HG03521 (cell line): ENCODE results near the gene DMWD.

Source experiments
- ATAC-seq: cut with Tn5 transposase; IDR thresholded peaks from one replicate; pipeline ENCODE4 v1.9.1; 2021; ENCODE audit warnings: mild to moderate bottlenecking, moderate library complexity; ENCODE audit not compliant: unreplicated experiment

Gene DMWD

DNA sequence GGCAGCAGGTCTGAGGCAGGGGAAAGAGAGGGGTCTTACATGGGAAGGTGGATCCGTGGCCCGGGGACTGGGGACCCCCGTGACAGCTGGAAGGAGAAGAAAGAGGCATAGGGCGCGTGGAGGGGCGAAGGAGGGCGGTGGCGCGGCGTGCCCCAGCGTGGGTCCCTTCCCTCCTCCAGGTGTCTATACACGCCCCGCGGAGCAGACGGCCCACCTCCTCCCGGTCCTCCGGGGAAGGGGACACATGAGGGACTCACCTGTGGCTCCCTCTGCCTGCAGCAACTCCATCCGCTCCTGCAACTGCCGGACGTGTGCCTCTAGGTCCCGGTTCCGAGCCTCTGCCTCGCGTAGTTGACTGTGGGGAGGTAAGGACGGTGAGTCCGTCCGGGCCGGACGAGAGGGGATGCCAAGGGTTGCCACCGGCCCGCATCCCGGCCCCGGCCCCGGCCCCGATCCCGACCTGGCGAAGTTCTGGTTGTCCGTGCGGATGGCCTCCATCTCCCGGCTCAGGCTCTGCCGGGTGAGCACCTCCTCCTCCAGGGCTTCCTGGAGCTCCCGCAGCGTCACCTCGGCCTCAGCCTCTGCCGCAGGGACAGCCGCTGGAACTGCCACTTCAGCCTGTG, 21.2 kb downstream of the DMWD start:
- no peak for ATAC-seq

DNA sequence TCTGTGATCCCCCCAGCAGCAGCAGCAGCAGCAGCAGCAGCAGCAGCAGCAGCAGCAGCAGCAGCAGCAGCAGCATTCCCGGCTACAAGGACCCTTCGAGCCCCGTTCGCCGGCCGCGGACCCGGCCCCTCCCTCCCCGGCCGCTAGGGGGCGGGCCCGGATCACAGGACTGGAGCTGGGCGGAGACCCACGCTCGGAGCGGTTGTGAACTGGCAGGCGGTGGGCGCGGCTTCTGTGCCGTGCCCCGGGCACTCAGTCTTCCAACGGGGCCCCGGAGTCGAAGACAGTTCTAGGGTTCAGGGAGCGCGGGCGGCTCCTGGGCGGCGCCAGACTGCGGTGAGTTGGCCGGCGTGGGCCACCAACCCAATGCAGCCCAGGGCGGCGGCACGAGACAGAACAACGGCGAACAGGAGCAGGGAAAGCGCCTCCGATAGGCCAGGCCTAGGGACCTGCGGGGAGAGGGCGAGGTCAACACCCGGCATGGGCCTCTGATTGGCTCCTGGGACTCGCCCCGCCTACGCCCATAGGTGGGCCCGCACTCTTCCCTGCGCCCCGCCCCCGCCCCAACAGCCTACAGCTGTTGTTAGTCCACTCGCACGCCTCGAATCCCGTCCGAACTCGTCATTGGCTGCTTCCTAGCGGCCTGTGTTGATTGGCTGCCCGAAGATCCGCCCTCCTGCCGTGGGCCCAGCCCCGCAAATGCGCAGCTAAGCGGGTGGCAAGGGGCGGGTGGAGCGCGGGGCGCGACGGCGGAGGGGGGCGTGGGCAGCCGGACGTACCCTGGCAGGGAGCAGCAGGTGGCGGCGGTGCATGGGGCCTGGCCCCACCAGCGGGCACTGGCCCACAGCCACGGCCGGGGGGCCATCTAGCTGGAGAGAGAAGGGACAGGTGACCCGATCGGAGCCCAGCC, 22.2 kb downstream of the DMWD start:
- ATAC-seq, result peak; percentile 42

DNA sequence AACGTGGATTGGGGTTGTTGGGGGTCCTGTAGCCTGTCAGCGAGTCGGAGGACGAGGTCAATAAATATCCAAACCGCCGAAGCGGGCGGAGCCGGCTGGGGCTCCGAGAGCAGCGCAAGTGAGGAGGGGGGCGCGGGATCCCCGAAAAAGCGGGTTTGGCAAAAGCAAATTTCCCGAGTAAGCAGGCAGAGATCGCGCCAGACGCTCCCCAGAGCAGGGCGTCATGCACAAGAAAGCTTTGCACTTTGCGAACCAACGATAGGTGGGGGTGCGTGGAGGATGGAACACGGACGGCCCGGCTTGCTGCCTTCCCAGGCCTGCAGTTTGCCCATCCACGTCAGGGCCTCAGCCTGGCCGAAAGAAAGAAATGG, 22.8 kb downstream of the DMWD start:
- no peak for ATAC-seq

DNA sequence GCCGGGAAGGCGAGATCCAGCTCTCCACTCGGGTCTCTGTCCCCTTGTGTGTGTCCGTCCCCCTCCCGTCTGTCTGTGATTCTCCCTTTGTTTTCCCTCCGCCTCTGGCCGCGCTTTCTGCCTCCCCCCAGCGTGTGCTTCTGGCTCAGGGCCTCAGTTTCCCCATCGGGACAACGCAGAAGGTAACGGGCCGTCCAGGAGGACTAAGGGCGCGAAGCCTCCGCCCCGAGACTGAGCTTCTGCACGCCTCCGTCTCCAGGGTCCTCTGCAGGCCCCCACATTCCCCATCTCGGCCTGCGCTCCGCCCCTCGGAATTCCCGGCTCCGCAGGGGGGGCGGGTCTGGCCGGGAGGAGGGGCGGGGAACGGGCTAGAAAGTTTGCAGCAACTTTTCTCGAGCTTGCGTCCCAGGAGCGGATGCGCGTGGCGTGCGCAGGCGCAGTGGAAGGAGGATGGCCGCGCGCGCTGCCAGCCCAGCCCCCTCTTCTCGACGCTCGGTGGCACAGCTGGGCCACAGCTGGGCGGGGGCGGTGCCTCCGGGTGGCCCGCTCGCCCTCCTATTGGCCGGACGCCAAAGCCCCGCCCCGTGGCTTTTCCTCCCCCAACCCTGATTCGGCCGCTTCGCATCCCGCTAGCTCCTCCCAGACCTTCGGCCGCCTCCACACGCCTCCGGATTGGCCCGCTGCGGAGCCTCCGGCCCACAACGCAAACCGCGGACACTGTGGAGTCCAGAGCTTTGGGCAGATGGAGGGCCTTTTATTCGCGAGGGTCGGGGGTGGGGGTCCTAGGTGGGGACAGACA, 23.5 kb downstream of the DMWD start, which contains the start of gene SIX5:
Gene SIX5 (minus strand): TSS at position 269 of the 799 bp plus-strand sequence. CDS start 408 bp downstream, outside the sequence.
- peak; percentile 66 for ATAC-seq

DNA sequence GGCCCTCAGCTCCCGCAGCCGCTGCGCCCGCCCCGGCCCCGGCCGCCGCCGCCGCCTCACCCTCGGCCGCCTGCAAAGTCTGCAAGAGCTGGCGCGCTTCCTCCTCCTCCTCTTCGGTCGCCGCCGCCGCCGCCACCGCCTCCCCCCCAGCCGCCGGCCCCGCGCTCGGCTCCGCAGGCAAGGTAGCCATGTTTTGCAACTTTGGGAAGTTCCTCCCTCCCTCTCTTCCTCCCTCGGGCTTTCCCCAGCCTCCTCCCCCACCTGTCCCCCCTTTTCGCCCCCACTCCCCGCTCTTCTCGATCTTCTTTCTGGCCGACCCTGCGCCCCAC, 24.0 kb downstream of the DMWD start:
- no peak for ATAC-seq

DNA sequence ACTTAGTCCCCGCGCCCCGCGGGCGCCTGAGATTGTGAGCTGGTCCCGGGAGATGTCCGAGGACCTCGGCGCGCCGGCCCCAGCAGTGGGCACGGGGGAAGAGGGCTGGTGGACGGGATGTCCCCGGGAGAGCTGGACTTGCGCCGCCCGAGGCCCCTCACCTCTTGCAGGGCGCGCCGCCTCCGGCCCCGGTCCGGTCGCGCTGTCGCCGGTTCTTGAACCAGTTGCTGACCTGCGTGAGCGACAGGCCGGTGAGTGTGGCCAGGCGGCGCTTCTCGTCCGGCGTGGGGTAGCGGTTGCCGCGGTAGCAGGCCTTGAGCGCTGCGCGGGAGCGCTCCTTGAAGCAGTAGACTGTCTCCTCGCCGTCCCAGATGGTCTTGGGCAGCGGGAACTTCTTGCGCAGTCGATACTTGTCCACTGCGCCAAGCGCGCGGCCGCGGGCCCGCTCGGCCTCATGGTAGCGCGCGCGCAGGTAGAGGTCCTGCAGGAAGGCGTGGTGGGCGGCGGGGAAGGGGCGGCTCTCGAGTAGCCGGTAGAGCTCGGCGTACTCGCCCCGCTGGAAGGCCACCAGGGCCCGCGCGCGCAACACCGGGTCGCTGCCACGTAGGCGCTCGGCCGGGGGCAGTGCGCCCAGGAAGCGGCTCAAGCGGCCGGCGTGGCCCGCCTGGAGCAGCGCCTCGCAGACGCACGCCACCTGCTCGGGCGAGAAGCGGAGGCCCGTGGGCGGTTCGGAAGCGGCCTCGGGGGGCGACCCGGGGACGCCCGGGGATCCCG, 24.6 kb downstream of the DMWD start:
- ATAC-seq, result no peak

DNA sequence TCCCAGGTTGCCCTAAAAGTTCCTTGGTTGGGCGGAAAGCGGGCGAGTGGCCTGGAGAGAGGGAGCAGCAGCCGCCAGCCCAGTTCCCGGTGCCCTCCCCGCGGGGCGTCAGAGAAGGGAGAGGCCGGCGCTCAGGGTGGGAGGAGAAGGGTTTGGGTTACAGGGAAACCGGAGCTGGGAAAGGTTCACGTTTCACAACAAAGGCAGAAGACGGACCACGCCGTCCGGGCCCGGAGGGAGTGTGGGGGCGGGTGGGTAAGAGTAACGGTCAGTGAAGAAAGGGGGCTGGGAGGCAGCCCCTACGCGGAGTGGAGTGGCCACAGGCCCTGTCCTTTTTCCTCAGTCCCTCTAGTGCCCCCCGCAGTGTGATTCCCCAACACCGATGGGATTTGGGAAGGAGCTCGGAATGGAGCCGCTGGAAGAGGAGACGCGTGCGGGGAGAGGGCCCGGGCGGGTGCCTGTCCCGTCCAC, 25.2 kb downstream of the DMWD start:
- no peak for ATAC-seq

DNA sequence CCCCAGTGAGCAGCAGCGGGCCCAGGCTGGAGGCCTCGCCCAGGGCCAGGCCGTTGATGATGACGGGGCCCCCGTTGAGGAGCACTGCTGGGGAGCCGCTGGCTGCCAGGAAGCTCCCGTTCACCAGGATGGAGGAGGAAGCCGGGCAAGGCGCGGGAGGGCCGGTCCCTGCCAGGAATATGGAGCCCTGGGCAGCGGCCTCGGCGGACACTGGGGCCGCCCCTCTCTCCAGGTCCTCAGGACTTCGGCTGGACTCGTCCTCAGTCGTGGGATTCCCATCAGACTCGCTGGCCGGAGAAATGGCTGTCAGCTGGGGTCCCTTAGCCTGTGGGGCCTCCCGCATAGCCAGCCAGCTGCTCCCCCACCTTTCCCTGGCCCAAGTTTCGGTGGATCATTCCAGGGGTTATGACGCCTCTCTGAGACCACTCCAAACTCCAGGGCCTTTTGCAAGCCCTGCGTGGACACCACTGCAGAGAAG, 25.7 kb downstream of the DMWD start:
- no peak for ATAC-seq

DNA sequence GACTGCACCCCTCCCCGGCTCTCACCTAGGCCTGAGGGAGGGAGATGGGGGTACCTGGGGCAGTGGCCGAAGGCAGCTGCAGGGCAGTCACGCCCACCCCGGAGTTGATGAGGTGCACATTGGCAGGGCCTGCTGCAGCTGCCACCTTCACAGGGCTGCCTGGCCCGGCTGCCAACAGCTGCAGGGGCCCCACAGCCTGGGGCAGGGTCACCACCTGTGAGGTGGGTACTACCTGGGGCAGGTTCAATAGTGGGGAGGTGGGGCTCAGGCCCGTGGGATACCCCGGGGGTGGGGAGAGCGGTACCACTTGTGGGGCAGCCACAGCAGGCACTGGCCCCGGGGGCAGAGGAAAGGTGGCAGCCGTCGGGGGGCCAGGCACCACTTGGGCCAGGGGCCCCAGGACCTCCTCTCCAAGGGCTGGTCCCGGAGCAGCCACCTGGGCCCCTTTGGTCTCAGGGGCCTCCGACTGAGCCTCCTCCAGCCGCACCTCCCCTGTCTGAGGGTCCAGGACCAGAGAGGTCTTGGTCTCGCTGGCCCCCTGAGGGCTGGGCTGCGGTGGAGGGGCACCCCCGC, 26.3 kb downstream of the DMWD start:
- ATAC-seq, result no peak

DNA sequence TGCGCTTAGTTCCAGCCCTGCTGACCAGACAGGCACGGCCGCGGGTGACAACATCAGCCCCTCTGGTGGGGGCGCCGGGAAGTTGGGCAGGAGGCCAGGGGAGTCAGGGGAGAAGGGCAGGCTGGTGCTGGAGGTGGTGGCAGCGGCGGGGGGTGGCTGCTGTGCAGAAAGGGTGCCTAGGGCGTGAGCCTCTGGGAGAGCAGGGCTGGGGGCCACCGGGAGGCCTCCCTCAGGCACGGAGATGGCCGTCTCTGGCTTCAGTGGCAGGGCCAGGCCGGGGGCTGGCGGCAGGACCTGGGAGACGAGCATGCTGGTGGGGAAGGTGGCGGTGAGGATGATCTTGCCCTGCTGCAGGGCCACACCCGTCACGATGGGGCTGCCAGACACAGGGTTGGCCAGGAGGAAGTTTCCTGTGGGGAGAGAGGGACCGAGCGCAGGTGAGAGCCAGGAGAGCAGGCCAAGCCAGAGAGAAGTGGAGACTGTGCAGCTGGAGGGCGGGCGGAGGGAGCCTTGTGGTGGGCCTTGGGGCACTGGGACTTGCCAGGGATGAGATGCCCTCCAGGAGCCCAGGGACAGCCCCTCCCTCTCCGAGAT, 26.8 kb downstream of the DMWD start:
- no peak for ATAC-seq

DNA sequence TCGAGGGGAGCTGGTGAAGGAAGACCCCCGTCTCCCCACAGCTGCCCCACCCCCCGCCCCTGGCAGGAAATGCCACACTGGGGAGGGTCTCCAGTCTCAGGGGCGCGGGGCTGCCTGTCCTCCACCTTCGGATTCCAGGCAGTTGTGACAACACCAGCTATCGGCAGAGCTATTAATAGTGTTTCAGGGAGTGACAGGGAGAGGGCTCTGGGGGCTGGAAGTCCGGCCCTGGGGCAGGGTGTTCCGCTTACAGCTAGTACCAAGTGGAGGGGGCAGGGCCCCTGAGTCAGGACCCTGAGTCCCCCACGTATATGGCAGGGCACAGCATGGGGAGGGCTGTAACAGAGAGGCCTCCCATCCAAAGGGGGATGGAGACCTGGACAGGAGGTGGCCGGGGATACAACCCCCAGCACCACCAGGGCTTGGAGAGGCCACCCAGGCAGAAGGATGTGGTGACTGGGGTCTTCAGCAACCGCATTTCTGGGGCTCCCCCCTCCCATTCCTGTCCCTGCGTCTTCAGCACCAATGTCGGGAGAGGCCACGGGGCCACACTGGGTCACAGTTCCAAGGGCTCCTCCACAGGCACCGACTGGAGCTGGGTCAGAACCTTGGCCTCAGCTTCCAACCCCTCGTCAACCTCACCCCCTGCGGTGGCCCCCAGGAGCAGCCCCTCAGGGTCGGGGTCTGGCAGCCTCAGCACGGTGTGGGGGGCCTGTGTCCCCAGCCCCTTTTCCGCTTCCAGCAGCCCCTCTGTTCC, 27.5 kb downstream of the DMWD start:
- no peak for ATAC-seq

DNA sequence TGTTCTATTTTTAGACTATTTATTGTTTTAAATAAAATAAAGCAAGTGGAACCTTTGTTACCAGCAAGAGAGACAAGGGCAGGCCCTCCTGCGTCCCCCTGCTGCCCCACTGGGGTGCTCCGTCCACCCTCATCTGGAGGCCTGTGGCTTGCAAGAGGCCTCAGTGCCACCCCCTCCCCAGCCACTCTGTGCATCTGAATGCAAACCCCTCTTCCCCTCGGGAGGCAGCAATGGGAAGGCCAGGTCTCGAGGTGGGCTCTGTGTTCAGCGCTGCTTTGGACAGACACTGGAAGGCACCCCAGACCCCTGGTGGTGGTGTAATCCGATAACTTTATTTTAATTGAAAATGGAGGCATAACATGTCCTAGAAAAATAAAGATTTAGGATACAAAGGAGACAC, 28.2 kb downstream of the DMWD start:
- ATAC-seq, result no peak

DNA sequence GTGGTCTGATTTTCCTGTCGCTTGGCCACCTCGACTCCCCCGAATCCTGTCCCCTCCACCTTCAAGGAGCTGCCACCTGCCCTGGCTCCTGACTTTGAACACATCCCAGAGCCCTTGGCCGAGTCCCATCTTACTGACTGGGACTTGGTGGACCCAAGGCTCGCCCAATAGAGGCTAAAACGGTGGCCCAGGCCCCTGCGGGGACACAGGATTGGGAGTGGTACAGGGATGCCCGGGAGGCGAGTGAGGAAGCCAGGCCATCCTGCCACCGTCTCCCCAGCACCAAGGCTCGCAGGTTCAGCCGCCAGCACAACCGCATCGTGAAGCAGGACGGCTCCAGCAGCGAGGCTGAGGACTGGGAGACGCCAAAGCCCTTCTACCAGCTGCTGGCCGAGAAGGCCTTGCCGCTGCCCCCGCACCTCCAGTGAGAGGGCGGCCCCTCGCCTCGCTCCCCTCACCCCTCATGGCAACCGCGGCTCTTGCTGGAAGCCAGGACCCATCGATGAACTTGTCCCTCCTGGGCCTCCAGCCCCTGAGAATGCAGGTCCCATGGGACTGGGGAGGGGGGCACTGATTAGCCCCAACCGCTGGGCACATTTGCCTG, 28.9 kb downstream of the DMWD start:
- no peak for ATAC-seq

DNA sequence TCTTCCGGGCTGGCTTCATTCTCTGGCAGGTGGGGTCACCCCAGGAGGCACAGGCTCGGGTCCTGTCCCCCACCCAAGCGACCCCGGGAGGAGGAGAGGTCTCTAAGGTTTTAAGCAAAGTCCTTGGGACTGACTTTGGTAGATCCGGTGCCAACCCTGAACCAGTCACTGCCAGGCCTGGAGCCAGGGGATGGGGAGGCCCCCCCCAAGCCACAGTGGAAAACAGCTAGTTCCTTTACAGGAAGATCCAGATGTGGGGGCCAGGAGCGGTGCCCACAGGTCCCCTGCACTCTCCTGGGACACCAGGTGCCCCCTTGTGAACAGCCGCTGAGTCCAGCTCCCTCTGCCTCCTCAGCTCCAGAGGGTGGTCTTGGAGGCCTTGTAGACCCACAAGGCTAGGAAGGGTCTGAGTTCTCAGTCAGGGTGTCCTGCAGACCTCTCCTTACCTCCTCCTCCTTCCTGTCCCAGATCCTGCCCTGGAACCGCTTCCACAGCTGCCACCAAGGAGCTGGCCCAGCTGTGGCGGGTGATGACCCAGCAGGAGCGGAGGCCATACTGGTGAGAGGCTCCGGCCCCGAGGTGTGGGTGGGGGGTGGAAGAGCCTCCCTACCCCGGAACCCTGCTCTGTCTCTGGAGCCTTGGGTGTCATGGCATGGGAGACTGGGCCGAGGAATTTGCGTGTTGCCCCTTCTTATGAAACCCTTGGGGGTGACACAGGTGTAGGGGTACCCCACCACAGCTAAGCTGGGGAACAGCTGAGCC, 29.6 kb downstream of the DMWD start:
- ATAC-seq, result no peak

DNA sequence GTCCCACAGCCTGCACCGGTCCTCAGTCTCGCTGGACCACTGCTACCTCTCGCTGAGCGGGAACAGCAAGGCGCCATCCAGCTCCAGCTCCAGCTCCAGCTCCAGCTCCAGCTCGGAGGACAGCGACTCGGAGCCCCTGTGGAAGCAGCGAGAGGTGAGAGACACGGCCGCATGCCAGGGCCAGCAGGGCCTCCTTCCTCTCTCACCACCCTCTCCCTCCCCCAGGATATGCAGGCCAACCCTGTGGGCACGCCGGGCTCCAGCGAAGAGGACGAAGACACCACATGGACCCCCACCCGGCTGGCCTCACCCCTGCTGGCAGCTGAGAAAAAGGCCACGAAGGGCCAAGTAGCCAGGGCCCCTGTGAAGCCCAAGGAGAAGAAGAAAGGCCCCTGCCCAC, 30.9 kb downstream of the DMWD start:
- no peak for ATAC-seq

DNA sequence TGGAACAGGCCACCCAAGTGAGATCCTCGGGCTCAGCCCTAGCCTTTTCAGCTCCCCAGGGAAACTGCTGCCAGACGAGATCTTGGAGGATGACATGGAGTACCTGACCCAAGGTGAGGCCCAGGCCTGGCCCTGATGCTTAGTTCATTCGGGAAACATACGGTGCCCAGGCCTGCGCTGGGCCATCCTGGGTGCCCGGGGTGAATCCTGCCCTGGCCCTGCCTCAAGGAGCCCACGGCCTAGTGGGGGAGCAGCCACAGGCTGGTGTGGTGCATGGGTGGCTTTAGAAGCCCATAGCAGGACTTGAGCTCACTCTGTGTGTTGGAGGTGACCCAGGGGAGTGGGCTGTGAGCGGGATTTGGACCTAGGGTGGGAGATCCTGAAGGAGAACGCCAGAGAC, 33.7 kb downstream of the DMWD start:
- ATAC-seq, result no peak

DNA sequence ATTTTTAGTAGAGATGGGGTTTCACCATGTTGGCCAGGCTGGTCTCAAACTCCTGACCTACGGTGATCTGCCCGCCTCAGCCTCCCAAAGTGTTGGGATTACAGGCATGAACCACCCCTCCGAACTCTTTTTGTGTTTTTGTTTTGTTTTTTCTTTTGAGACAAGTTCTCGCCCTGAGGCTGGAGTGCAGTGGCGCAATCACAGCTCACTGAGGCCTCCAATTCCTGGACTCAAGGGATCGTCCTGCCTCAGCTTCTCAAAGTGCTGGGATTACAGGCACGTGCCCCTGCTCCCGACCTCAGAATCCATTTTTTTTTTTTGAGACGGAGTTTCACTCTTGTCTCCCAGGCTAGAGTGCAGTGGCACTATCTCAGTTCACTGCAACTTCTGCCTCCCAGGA, 35.0 kb downstream of the DMWD start:
- ATAC-seq, result no peak

DNA sequence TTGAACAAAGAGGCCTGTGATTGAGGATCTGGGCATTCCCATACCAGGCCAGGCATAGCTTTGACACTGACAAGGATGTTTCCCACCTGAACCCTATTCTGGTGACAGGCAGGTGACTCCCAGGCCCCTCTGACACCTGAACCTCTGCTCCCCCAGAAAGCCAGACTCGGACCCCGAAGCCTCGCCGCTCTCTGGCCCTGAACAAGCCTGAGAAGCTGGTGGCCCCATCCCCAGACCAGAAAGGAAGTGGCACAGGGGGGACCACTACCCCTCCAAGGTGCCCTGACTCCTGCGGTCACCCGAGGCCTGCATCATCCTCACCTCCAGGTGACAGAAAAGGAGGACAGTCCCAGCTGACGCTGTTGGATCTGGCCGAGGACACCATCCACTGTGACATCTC, 38.3 kb downstream of the DMWD start:
- ATAC-seq, result no peak
